ACC112 (cell line): ENCODE measurements around the gene FCN3.

Experiments used
- H2AFZ ChIP-seq: fragments of 200-600 bp; sonication (generic); one replicate; pipeline ENCODE4 v1.6.0; 2017; ENCODE audit warnings: antibody characterized with exemption, low read length; ENCODE audit not compliant: unreplicated experiment
- H3K27ac ChIP-seq: fragments of 200-600 bp; sonication (generic); 2 replicates; pipeline ENCODE4 v1.5.1; 2014; ENCODE audit warnings: low read depth, mild to moderate bottlenecking, antibody characterized with exemption, low read length, moderate library complexity
- H3K27me3 ChIP-seq: fragments of 200-600 bp; sonication (generic); 2 replicates; pipeline ENCODE4 v1.6.1; 2014; ENCODE audit warnings: mild to moderate bottlenecking, antibody characterized with exemption, low read length, moderate library complexity, mixed read lengths; ENCODE audit not compliant: insufficient read depth
- H3K36me3 ChIP-seq: fragments of 200-600 bp; sonication (generic); 2 replicates; pipeline ENCODE4 v1.6.1; 2016; ENCODE audit warnings: mild to moderate bottlenecking, antibody characterized with exemption, low read length, moderate library complexity, mixed read lengths; ENCODE audit not compliant: insufficient read depth
- H3K4me1 ChIP-seq: fragments of 200-600 bp; sonication (generic); one replicate; pipeline ENCODE4 v1.6.1; 2016; ENCODE audit warnings: low read length, mixed read lengths; ENCODE audit not compliant: insufficient read depth, unreplicated experiment, control insufficient read depth
- H3K4me3 ChIP-seq: fragments of 200-600 bp; sonication (generic); 2 replicates; pipeline ENCODE4 v1.5.1; 2014; ENCODE audit warnings: mild to moderate bottlenecking, low read depth, low read length
- H3K79me2 ChIP-seq: fragments of 200-600 bp; sonication (generic); one replicate; pipeline ENCODE4 v1.6.0; 2016; ENCODE audit warnings: low read length; ENCODE audit not compliant: control insufficient read depth, unreplicated experiment, insufficient read depth

FCN3 gene

DNA sequence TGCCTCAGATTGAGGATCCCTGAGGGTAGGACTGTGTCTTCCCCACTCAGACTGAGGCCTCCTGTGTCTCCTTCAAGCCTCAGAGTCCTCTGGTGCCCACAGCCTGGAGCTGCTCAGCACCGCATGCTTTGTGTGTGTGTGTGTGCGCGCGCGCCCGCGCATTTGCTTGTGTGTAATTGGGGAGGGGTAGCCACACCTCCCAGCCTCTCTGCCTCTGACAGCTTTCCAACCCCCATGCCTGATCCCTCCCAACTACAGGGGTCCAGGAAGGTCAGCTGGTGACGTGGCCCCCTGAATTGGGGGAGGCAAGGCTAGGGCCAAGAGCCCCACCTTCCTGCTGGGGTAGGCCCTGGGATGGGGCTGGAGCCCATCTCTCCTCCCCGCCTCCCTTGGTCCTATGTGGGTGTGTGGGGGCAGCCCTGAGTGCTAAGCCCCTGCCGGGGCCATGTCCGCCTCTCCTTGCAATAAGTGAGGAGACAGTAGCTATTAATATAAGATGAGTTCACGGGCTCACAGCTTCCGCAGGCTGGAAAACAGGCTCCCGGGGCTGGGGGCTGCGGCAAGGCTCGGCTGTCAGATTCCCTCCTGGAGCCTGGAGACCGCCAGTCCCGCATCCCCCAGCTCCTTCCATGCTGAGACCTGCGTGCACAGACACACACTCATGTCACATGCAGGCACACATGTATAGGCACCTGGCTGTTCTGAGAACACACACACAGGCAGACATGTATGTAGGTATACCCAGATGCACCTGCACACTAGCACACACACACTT lies 24.8 kb upstream of the FCN3 start:
- Histone ChIP-seq H3K27me3 (no peaks in the 10 kb centered on the region), H3K27ac (no peak overlapping the region), H3K36me3 (no peaks in the 10 kb centered on the region), H3K4me1 (peaks cover 26% of the 10 kb centered on the region), H2AFZ (no peak overlapping the region), H3K79me2 (no peaks in the 10 kb centered on the region), H3K4me3 (no peak overlapping the region)

GRCh38 chr1:27398405-27399149 lies 24.0 kb upstream of the FCN3 start:
- Histone ChIP-seq H2AFZ (no peak overlapping the region), H3K4me3 (no peak overlapping the region), H3K27ac (no peak overlapping the region), H3K4me1 (peaks cover 21% of the 10 kb centered on the region), H3K27me3 (no peaks in the 10 kb centered on the region), H3K79me2 (peaks cover 2% of the 10 kb centered on the region), H3K36me3 (no peaks in the 10 kb centered on the region)

- Histone ChIP-seq H3K4me1 (peaks cover 19% of the 10 kb centered on the region), H3K4me3 (no peak overlapping the region), H2AFZ (no peak overlapping the region), H3K27me3 (no peaks in the 10 kb centered on the region), H3K27ac (no peak overlapping the region), H3K36me3 (no peaks in the 10 kb centered on the region), H3K79me2 (peaks cover 10% of the 10 kb centered on the region)
Observed at GRCh38 chr1:27397749-27398148, 23.1 kb upstream of the FCN3 start.

- Histone ChIP-seq H3K79me2 (peaks cover 12% of the 10 kb centered on the region), H3K27me3 (no peaks in the 10 kb centered on the region), H3K27ac (no peak overlapping the region), H3K4me3 (no peak overlapping the region), H3K4me1 (peaks cover 15% of the 10 kb centered on the region), H3K36me3 (no peaks in the 10 kb centered on the region), H2AFZ (no peak overlapping the region)
Observed at GRCh38 chr1:27397110-27397509, 22.5 kb upstream of the FCN3 start.

DNA sequence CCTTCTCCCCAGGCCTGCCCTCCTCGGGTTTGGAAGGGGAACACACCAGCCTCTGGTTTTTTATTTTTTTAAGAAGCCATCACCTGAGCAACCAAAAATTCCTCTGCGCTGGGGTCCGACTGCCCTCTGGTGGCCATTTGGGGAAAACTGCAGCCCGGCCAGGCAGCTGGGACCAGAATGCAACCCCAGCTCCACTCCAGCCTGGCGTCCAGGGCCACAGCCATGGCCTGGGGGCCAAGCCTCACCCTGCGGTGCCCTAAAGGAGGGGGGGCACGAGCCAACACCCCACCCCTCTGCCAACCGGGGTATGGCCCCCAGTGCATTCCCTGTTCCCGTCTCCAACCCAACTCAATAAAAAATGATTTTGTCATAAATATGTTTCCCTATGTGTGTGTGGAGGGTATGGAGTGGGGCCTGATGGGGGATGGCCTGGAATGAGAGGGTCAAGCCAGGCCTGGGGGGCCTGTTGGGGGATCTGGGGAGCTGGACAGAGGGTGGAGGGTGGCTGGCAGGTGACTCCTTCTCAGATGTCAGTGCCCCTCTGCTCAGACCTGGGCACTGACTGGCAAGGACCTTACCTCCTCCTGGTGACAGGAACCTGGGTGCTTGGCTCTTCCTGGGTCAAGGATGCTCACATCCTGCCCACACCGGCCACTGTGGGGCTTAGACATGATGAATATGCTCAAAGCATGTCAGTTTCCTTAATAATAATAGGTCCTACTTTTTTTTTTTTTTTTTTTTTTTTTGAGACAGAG lies 21.0 kb upstream of the FCN3 start:
- H3K79me2 ChIP-seq, result peaks cover 12% of the 10 kb centered on the region
- no peaks in the 10 kb centered on the region for H3K27me3 ChIP-seq
- H3K36me3 ChIP-seq, result no peaks in the 10 kb centered on the region
- H3K4me1 ChIP-seq, result peaks cover 24% of the 10 kb centered on the region
- H3K27ac ChIP-seq, result peak overlapping the region; percentile 4; the same call in 1 of the 2 replicates
- no peak overlapping the region for H3K4me3 ChIP-seq
- H2AFZ ChIP-seq, result no peak overlapping the region

DNA sequence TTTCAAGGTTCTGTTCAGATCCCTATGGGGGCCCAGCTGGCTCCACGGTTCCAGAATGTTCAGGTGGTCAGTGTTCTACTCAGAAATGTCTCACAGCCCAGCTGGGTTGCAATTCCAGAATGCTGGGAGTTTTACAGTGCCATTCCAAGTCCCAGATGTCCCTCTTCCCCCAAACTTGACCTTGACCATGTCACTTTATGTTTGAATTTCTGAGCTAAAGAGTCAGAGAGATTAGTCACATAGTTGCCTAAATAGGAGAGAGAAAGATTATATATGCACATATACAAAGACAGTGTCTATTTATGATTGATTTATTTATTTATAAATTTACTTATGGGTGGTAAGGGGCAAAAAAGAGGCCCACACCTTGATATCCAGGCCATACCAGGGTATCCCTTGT lies 20.3 kb upstream of the FCN3 start:
- Histone ChIP-seq H3K4me3 (no peak overlapping the region), H3K79me2 (peaks cover 12% of the 10 kb centered on the region), H3K27ac (peak overlapping the region; percentile 4; the same call in 1 of the 2 replicates), H3K36me3 (no peaks in the 10 kb centered on the region), H3K4me1 (peaks cover 24% of the 10 kb centered on the region), H3K27me3 (no peaks in the 10 kb centered on the region), H2AFZ (no peak overlapping the region)

GRCh38 chr1:27394282-27394658 lies 19.6 kb upstream of the FCN3 start:
- Histone ChIP-seq H3K79me2 (peaks cover 12% of the 10 kb centered on the region), H3K27me3 (no peaks in the 10 kb centered on the region), H3K27ac (no peak overlapping the region), H2AFZ (no peak overlapping the region), H3K36me3 (no peaks in the 10 kb centered on the region), H3K4me1 (peaks cover 24% of the 10 kb centered on the region), H3K4me3 (no peak overlapping the region)

DNA sequence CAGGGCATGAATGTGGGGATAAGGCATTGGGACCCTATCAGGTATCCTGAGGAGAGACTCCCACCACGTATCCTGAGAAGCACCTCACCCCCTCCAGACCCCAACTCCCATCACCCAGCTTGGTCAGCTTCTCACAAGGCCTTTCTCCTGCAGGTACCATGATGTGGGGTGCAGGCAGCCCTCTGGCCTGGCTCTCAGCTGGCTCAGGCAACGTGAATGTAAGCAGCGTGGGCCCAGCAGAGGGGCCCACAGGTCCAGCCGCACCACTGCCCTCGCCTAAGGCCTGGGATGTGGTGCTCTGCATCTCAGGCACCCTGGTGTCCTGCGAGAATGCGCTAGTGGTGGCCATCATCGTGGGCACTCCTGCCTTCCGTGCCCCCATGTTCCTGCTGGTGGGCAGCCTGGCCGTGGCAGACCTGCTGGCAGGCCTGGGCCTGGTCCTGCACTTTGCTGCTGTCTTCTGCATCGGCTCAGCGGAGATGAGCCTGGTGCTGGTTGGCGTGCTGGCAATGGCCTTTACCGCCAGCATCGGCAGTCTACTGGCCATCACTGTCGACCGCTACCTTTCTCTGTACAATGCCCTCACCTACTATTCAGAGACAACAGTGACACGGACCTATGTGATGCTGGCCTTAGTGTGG lies 19.1 kb upstream of the FCN3 start:
- Histone ChIP-seq H3K27me3 (no peaks in the 10 kb centered on the region), H2AFZ (no peak overlapping the region), H3K4me1 (peaks cover 24% of the 10 kb centered on the region), H3K27ac (no peak overlapping the region), H3K79me2 (peaks cover 12% of the 10 kb centered on the region), H3K36me3 (no peaks in the 10 kb centered on the region), H3K4me3 (peak overlapping the region; percentile 99)

DNA sequence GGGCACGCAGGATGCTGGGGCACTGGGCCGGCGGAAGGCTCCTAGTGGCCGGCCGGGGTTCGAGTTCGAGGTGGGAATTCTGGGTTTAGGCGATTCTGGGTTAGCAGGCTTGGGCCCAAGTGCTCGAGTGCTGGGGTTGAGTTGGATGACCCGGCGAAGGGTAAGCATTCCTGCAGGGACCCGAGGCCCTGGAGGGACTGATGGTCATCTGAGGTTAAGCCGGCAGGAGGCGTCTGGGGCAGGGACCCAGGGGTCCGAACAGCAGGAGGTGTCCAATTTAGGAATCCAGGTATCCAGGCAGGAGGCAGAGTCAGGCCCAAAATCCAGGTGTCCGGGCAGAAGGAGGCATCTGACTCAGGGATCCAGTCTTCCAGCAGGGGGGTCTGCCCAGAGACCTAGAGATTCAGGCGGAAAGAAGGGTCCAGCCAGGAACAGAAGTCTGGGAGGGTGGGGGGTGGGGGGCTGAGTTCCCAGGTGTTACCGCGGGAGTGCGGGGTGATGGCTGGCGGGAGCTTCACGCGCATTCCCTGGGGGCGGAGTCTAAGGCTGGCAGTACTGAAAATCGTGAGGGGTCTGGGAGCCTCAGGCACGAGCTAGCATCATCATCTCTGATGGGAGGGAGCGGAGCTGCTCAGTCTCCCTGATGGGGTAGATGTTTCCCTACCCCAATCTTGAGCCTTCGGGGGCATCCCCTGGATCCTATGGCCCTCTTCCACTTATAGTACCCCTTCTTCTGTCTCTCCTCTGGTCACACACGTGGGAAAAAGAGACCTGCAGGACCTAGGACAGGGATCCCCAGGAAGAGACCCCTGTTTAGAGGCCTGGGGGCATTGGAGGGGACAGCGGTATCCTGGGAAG lies 18.4 kb upstream of the FCN3 start:
- Histone ChIP-seq H3K27ac (peak overlapping the region; percentile 62; the same call in 1 of the 2 replicates), H2AFZ (peak overlapping the region; percentile 98)

More for the DNA sequence above, 18.4 kb upstream of the FCN3 start:
- Histone ChIP-seq H3K4me3 (peak overlapping the region; percentile 99), H3K79me2 (peaks cover 12% of the 10 kb centered on the region), H3K4me1 (peaks cover 24% of the 10 kb centered on the region), H3K36me3 (no peaks in the 10 kb centered on the region), H3K27me3 (no peaks in the 10 kb centered on the region)
